HG02610 (cell line): ENCODE measurements around the gene LASP1.
"Not testable (repeated sequence)": the region's sequence is repeated elsewhere in the genome, so short reads cannot be mapped to it uniquely, and the experiment has no call there.

Source experiments
- ATAC-seq: cut with Tn5 transposase; IDR thresholded peaks from one replicate; pipeline ENCODE4 v1.9.1; 2021; ENCODE audit warnings: mild to moderate bottlenecking, moderate library complexity; ENCODE audit not compliant: unreplicated experiment

Gene LASP1

GRCh38 chr17:38906460-38907228, 36.8 kb downstream of the LASP1 start:
- ATAC-seq, result no peak

- no peak for ATAC-seq
These were observed 38.2 kb downstream of the LASP1 start for GRCh38 chr17:38907930-38908675.

GRCh38 chr17:38908676-38909181, 38.9 kb downstream of the LASP1 start:
- no peak for ATAC-seq

- ATAC-seq, result no peak
These were observed 40.5 kb downstream of the LASP1 start for GRCh38 chr17:38910325-38910724.

- ATAC-seq, result no peak
These were observed 41.3 kb downstream of the LASP1 start for GRCh38 chr17:38911081-38911730.

GRCh38 chr17:38911731-38912081, 41.8 kb downstream of the LASP1 start:
- ATAC-seq, result not testable (repeated sequence)

GRCh38 chr17:38912221-38912813, 42.5 kb downstream of the LASP1 start:
- ATAC-seq, result no peak

GRCh38 chr17:38914741-38915638, 45.1 kb downstream of the LASP1 start:
- ATAC-seq, result no peak

GRCh38 chr17:38915639-38915995, 45.8 kb downstream of the LASP1 start:
- no peak for ATAC-seq

- no peak for ATAC-seq
These were observed 46.9 kb downstream of the LASP1 start for GRCh38 chr17:38916771-38917170.

GRCh38 chr17:38917259-38917658, 47.4 kb downstream of the LASP1 start:
- no peak for ATAC-seq

GRCh38 chr17:38918129-38918913, 48.5 kb downstream of the LASP1 start:
- no peak for ATAC-seq

GRCh38 chr17:38918916-38919315, 49.1 kb downstream of the LASP1 start:
- ATAC-seq, result no peak

GRCh38 chr17:38919316-38920078, 49.6 kb downstream of the LASP1 start:
- ATAC-seq, result no peak

- no peak for ATAC-seq
These were observed 50.8 kb downstream of the LASP1 start for GRCh38 chr17:38920374-38921291.

GRCh38 chr17:38921756-38922411, 52.0 kb downstream of the LASP1 start:
- no peak for ATAC-seq
